Nephron (organoid): ENCODE data around the gene PLCB4.

ENCODE experiments used
- H3K27ac Mint-ChIP-seq, 3 experiments: 2 replicates each; pipeline ENCODE4 v1.8.0; 2020; ENCODE audit warnings: mixed read lengths in 3 of 3, mild to moderate bottlenecking in 2 of 3, moderate library complexity in 1 of 3
- H3K27me3 Mint-ChIP-seq: 2 replicates; pipeline ENCODE4 v1.8.0; 2021; ENCODE audit warnings: low read depth, mild to moderate bottlenecking, moderate library complexity, mixed read lengths
- H3K36me3 Mint-ChIP-seq: 2 replicates; pipeline ENCODE4 v1.8.0; 2020; ENCODE audit warnings: low read depth, mixed read lengths
- H3K4me1 Mint-ChIP-seq: 2 replicates; pipeline ENCODE4 v1.8.0; 2020; ENCODE audit warnings: mixed read lengths
- H3K4me3 Mint-ChIP-seq, 3 experiments: 2 replicates each; pipeline ENCODE4 v1.8.0; 2020; ENCODE audit warnings: mild to moderate bottlenecking in 3 of 3, mixed read lengths in 3 of 3, moderate library complexity in 2 of 3
- H3K9me3 Mint-ChIP-seq: 2 replicates; pipeline ENCODE4 v1.8.0; 2020; ENCODE audit warnings: mixed read lengths
- CTCF ChIP-seq, 3 experiments: fragments of 200-600 bp; sonication (generic); IDR thresholded peaks; one replicate each; pipeline ENCODE4 v1.5.0; 2021; ENCODE audit warnings: antibody characterized with exemption in 3 of 3; ENCODE audit not compliant: unreplicated experiment in 3 of 3

Gene PLCB4

GRCh38 chr20:9143926-9144325 lies 75.0 kb downstream of the PLCB4 start:
- H3K27ac Mint-ChIP-seq: peak overlapping the region in 2 of 3 experiments; percentile 8 to 24
- peaks cover 10% of the 10 kb centered on the region for H3K9me3 Mint-ChIP-seq
- no peaks in the 10 kb centered on the region for H3K27me3 Mint-ChIP-seq
- no peak overlapping the region for H3K4me3 Mint-ChIP-seq
- peaks cover 17% of the 10 kb centered on the region for H3K4me1 Mint-ChIP-seq
- peaks cover 8% of the 10 kb centered on the region for H3K36me3 Mint-ChIP-seq
- TF ChIP-seq CTCF (IDR thresholded peaks at IDR 0.05; ENCODE audit: unreplicated experiment in 3 of 3): no peak

GRCh38 chr20:9144643-9145042 lies 75.8 kb downstream of the PLCB4 start:
- H3K27me3 Mint-ChIP-seq: no peaks in the 10 kb centered on the region
- no peak for TF ChIP-seq CTCF (IDR thresholded peaks at IDR 0.05; ENCODE audit: unreplicated experiment in 3 of 3)
- peaks cover 17% of the 10 kb centered on the region for H3K4me1 Mint-ChIP-seq
- H3K4me3 Mint-ChIP-seq: no peak overlapping the region
- peaks cover 11% of the 10 kb centered on the region for H3K36me3 Mint-ChIP-seq
- peaks cover 5% of the 10 kb centered on the region for H3K9me3 Mint-ChIP-seq
- H3K27ac Mint-ChIP-seq: no peak overlapping the region

GRCh38 chr20:9145142-9145541 lies 76.3 kb downstream of the PLCB4 start:
- Mint-ChIP-seq H3K27me3 (no peaks in the 10 kb centered on the region), H3K9me3 (peaks cover 3% of the 10 kb centered on the region), H3K36me3 (peaks cover 13% of the 10 kb centered on the region), H3K4me1 (peaks cover 13% of the 10 kb centered on the region), H3K4me3 (no peak overlapping the region), H3K27ac (no peak overlapping the region)
- no peak for TF ChIP-seq CTCF (IDR thresholded peaks at IDR 0.05; ENCODE audit: unreplicated experiment in 3 of 3)

- H3K36me3 Mint-ChIP-seq: peaks cover 22% of the 10 kb centered on the region
- TF ChIP-seq CTCF (IDR thresholded peaks at IDR 0.05; ENCODE audit: unreplicated experiment in 3 of 3): no peak
- H3K9me3 Mint-ChIP-seq: peaks cover 6% of the 10 kb centered on the region
- no peak overlapping the region for H3K4me3 Mint-ChIP-seq
- no peaks in the 10 kb centered on the region for H3K27me3 Mint-ChIP-seq
- no peak overlapping the region for H3K27ac Mint-ChIP-seq
- H3K4me1 Mint-ChIP-seq: peaks cover 7% of the 10 kb centered on the region
Observed at GRCh38 chr20:9146649-9147048, 77.8 kb downstream of the PLCB4 start.

- Mint-ChIP-seq H3K27me3 (no peaks in the 10 kb centered on the region), H3K4me1 (peaks cover 7% of the 10 kb centered on the region), H3K9me3 (peaks cover 8% of the 10 kb centered on the region), H3K4me3 (no peak overlapping the region), H3K27ac (no peak overlapping the region), H3K36me3 (peaks cover 25% of the 10 kb centered on the region)
- no peak for TF ChIP-seq CTCF (IDR thresholded peaks at IDR 0.05; ENCODE audit: unreplicated experiment in 3 of 3)
Observed at GRCh38 chr20:9147547-9148024, 78.7 kb downstream of the PLCB4 start.

- Mint-ChIP-seq H3K27me3 (no peaks in the 10 kb centered on the region), H3K36me3 (peaks cover 27% of the 10 kb centered on the region), H3K27ac (no peak overlapping the region), H3K4me1 (peaks cover 7% of the 10 kb centered on the region), H3K9me3 (peaks cover 11% of the 10 kb centered on the region), H3K4me3 (no peak overlapping the region)
- TF ChIP-seq CTCF (IDR thresholded peaks at IDR 0.05; ENCODE audit: unreplicated experiment in 3 of 3): no peak
Observed at GRCh38 chr20:9148291-9148690, 79.4 kb downstream of the PLCB4 start.
